NCI-H2227 (cell line): Measurements from ENCODE around the gene SLC36A1.
"Not testable (repeated sequence)": the region's sequence is repeated elsewhere in the genome, so short reads cannot be mapped to it uniquely, and the experiment has no call there.

ENCODE experiments used
- DNase-seq: peaks from one replicate; lab custom pipeline; 2025; ENCODE audit not compliant: unreplicated experiment; lab: John Stamatoyannopoulos, UW

The SLC36A1 gene

DNA sequence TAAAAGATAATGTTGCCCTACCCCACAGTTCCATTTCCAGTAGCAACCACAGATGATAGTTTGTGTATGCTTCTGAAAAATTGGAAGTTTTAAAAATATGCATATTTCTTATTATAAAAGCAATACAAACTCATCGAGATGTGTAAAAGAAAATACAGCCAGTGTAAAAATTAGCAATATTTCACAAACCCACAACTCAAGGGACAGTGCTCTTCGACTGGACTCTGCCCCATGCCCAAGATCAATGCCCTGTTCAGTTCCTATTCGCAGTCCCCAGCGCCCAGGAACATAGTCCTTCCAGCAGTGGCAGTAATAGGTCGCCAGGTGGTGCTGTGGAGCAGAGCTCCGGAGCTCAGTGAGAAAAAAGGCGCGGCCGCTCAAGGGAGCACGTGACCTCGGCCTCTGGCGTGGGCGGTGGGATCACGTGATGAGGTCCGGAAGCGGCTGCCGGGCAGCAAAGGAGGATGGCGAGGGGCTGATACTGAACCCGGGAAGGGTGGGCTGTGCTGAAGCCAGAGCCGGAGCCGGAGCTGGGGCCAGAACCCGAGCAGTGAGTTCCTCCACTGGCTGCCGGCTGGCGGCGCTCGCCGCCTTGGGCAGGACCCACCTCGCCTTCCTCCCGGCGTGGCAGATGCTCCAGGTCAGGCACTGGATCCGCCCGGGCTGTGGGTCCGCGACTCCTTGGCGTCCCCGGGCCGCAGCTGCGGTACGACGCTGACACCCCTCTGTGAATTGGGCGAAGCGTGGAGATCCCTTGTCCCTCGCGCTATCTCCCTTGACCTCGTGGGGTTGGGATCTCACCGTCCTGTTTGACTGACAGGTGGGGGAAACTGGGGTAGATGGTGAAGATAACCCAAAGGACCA lies at the start of gene SLC36A1:
TSS of gene SLC36A1 (plus strand) at position 430 of the 864 bp plus-strand sequence. CDS start 11,190 bp downstream, outside the sequence.
- DNase-seq, result peak; percentile 95

DNA sequence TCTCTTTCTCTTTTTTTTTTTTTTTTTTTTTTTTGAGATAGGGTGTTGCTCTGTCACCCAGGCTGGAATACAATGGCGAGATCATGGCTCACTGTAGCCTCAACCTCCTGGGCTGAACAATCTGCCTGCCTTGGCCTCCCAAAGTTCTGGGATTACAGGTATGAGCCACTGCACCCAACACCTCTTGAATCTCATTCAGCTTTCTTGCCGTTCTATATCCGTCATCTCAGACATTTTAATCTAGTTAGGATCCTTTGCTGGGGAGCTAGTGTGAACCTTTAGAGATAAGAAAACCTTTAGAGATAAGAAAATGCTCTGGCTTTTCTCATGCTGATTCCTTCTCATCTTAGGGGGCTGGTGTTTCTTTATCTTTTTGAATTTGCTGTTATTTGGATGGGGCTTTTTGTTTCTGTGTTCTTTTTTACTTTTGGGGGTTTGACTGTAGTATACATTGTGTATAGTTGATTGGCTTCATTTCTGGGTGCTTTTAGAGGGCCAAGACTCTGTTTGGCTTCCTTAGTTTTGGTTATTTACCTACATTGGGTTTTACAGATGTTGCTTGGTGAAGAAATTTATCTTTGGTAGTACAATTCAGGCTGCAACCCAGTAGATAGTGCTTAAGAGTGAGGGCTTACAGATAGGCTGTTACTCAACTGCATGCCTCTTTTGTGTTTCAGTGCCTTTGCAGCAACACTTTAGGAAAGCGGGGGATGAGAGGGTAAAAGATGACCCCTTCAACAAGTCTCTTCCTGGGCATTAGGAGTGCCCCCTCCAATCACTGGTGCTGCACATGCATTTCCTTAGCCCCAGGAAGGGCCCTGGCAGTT lies 41.9 kb upstream of the SLC36A1 start:
- no peak for DNase-seq

DNA sequence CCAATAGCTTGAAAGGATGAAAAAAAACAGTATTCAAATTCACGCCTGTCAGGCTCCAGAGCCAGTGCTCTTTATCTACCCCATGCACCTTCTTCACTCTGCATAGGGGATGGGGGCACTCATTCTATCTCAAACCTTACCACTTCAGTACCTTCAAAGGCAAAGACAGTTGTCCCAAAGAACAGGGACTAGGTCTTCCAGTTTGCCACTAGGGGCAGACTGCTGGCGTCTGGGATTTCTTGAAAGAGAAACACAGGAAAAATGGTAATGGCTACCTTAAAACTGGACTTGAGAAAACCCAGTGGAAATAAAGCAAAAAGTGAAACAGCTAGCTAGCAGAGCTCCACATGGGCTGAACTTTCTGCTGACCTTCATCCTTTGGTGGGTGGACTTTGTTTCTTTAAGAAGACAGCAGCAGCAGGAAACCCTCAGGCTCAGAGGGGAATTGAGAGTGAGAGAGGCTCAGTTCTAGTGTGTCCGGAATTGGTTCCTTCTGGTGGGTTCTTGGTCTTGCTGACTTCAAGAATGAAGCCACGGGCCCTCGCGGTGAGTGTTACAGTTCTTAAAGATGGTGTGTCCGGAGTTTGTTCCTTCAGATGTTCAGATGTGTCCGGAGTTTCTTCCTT lies 41.0 kb upstream of the SLC36A1 start:
- no peak for DNase-seq

DNA sequence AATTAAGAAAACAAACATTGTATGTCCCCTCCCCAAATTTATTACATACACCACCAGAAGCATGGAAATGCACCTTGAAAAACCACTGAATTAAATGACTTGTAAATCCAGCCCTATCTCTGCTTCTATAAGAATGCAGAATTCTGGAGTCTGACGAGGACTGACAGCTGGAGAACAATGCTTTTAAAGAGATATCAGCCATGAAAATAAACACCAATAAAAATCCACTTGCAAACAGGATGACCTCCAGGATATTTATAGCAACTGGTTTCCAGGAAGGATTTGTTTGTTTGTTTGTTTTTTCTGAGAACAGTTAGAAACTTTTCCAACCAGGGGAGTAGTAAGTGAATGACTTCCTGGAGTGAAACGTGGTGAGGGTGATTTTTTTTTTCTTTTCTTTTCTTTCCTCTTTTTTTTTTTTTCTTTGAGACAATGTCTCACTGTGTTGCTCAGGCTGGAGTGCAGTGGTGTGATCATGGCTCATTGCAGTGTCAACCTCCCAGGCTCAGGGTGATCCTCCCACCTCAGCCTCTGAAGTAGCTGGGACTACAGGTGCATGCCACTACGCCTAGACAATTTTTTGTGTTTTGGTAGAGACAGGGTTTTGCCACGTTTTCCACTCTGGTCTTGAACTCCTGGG lies 38.7 kb upstream of the SLC36A1 start:
- no peak for DNase-seq

DNA sequence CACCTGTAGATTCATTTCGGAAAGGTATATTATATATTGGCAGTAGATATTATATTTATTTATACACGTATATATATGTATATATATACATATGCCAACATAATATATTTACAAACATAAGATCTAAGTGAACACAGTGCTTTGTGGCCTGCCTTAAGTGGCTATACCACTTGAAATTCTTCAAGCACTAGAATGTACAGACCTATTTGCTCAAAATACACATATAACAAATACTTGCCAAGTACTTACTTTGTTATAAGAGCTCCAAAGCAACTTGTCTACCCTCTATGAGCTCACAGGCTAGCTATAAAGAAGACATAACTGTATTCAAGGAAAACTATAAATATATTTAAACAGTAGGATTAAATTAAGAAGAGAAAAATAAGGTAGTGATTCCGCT lies 33.6 kb upstream of the SLC36A1 start:
- DNase-seq, result no peak

DNA sequence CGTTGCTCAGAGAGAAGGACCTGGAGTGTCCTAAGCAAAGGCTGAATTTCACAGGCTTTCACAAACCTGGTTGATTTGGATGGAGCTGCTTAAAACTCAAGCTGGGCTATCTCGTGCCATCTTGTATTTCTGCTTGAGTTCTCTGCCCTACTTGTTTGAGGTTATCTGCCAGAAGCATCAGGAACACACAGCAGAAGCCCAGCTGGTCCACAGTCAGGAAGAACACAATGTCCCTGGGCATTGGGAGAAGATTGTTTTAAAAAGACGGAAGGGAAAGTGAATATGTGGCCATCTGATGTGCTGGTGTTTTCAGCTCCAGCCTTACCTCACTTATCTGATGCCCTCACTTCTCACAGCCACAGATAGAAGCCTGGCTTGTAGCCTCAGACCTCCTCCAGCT lies 32.9 kb upstream of the SLC36A1 start:
- no peak for DNase-seq

DNA sequence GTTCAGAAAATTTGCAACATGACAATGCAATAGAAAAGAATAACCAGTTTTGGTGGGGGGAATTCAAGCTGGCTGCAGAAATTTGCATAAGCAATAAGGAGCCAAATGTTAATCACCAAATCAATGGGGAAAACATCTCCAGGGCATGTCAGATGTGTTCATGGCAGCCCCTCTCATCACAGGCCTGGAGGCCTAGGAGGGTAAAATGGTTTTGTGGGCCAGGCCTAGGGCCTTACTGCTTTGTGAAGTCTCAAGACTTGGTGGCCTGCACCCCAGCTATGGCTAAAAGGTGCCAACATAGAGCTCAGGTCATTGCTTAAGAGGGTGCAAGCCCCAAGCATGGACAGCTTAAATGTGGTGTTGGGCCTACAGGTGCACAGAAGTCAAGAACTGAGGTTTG lies 29.7 kb upstream of the SLC36A1 start:
- no peak for DNase-seq

DNA sequence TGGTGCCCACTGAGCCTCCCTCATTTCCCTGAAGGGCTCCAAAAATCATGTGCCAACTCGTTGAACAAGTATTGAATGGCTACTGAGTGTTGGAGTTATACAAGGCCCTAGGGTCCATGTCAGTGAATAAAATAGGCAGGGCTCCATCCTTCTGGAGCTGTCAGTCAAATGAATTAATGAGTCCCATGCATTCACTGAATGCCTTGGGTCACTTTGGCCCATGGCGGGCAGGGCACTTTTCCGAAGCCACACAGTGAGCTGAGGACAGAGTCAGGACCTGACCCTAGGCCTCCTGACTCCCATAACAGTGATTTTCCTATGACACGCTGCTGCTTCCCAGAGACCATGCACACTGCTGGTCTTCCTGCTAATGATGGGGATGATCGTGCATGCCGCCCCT lies 27.3 kb upstream of the SLC36A1 start:
- no peak for DNase-seq

DNA sequence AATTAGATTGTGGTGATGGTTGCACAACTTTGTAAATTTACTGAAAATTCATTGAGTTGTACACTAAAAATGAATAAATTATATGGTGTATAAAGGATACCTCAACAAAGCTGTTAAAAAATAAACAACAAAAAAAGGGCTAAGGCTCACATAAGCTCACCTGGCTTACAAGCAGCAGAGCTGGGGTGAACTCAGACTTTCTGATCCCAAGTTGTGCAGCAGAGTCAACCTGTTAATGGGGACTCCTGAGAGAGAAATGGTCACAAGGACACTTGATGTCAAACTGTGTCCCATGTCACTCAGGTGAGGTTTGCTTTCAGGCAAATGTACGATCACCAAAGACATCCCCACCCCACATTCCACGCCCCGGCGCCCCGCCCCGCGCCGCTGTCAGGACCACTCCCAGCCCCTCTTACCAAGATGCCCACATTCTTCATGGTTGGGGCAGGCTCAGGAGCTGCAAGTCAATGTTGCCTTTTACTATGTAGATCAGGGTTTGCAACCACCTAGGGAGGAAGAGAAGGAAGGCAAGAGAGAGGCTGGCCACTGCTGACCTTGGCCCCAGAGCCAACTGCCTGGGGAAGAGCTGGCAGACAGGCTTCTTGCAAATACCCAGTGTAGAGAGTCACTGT lies 22.4 kb upstream of the SLC36A1 start:
- DNase-seq, result no peak

DNA sequence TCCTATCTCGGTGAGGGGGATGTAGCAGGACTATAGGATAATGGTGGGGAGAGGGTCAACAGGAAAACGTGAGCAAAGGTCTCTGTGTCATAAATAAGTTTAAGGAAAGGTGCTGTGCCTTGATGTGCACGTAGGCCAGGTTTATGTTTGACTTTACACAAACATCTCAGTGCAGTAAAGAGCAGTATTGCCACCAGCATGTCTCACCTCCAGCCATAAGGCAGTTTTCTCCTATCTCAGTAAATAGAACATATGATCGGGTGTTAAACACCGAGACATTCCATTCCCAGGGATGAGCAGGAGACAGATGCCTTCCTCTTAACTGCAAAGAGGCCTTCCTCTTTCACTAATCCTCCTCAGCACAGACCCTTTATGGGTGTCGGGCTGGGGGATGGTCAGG lies 21.1 kb upstream of the SLC36A1 start:
- not testable (repeated sequence) for DNase-seq

DNA sequence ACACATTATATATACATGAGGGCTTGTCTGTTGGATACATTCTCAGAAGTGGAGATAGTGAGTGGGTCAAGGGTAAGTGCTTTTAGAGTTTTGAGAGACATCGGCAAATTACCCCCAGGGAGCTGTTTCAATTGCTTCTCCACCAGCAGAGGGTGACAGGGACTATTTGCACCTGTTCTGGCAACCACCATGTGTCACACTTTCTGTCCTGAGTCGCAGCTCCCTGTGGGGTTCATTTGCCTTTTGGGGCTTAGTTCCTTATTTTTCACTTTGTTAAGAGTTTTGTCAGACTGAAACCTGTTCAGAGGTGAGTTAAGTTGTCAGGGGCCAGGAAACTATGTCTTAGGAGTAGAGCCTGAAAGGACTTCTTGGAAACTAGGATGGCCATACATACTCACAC lies 20.1 kb upstream of the SLC36A1 start:
- DNase-seq, result no peak

DNA sequence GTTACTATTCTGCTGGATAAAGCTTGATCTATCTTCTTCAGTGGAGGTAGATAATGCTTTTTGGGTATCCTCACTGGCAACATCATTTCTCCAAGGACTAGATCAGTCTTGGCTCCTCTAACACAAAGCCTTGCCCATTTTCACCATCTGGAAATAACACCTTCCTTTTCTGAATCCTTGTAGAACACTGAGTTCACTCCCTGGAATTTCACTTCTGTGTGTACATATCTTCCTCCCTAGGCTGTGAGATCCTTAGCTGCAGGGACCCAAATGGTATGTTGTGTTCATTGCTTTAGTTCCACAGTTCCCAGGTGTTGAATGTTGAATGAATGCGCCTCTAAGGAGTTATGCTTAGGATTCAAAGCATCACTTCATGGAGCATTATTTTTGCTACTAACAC lies 16.7 kb upstream of the SLC36A1 start:
- no peak for DNase-seq

DNA sequence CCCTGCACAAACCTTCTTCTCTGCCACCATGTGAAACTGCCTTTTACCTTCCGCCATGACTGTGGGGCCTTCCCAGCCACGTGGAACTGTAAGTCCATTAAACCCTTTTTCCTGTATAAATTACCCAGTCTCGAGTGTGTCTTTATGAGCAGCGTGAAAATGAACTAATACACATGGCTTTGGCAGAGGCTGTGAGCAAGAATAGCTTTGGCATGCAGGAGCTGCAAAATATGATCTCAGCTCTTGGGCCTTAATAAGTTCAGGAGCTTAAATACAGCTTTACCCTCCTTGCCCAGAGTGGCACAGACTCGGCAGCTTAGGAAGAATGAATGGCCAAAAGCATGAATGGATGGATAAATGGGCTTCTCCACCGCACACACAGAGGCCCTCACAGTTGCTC lies 15.7 kb upstream of the SLC36A1 start:
- no peak for DNase-seq

DNA sequence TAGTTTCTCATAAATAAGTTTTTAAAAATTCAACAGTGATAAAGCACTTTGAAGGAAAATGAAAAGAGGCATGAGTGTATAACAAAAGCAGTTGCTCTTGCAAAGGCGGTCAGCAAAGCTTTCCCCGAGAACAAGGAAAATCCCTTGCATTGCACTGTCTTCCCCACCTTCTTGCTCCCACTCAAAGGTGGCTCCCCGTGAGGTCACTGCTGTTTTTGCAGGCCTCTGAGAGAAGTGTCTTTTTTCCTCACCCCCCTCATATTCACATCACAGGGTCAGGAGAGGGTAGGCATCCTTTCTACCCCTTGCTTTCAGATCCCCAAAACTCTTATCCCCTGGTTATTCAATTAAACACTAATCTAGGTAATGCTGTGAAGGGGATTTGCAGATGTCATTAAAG lies 15.2 kb upstream of the SLC36A1 start:
- DNase-seq, result no peak

DNA sequence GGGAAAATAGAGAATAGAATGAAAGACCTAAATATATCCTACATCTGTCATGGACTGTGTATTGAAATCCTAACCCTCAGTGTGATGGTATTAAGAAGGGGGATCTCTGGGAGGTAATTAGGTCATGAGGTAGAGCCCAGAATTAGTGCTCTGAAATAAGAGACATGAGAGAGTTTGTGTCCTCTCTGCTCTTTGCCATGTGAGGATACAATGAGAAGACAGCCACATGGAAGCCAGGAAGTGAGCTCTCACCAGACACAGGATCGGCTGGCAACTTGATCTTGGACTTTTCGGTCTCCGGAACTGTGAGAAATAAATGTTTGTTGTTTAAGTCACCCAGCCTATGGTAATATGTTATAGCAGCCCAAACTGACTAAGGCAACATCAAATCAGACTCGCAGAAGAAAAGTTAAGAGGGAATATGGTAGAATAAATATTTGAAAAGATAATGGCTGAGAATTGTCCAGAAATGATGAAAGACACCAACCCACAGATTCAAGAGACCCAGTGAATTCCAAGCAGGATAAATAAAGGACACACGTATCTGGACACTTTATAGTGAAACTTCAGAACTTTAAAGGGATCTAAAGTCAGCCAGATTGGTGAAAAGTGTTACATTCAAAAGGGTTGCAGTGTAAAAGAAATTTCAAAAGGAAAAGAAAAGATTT lies 12.7 kb upstream of the SLC36A1 start:
- DNase-seq, result no peak

DNA sequence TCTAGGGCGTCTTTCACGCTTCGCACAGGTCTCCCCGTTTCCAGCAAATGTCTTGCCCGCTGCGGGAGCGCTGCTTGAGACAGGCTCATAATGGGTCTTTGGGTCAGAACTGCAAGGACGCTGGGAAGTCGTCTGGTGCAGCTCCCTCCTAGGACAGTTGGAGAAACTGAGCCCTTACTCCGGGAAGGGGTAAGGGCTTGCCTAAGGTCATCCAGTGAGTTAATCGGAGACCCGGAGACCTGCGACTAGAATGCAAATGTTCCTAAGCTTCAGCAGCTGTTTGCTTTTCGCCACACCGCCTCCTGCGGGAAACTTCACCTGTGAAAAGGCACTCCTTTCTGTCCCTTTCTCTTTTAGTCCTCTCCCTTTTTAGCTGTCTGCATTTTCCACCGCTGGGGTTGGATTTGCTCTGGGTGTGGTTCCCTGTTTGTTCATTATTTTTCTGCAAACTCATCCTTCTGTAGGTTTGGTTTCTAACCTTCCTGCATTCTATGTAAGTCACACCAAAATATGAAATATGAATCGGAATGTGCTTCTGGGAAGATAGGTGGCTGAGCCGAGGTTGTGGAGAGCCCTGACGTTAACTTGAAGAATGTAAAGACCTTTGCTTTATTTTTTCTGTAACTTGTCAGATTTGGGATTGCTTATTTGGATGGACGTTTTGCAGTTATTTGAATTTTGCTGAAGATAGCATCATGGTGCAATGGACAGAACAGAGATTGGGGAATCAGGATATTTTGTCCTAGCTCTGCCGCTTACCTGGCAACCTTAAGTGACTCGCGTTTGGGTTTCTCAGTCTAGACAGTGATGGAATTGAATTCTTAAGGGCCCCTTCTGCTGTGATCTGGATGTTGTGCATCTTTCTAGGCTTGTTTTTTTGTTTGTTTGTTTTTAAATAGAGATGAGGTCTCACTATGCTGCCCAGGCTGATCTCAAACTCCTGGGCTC lies 909 bp downstream of the SLC36A1 start:
- peak; percentile 16 for DNase-seq

DNA sequence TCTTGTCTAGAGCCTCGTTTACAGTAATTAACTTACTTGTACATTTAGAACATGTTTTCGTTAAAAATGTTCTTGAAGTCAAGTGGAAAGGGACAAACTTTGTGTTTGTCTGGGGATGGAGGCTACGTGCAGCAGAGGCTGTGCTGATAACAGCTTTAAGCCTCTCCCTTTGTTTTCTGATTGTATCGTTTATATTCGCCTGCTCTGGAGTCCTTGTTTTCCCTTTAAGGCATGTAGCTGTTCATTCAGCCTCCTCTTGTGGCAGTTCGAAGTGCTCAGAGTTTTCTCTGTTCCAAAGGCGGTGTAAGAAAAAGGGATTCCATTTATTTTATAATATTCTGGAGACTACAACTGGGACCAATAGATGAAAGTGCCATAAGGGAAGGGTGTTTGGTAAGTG lies 1.9 kb downstream of the SLC36A1 start:
- DNase-seq, result no peak

DNA sequence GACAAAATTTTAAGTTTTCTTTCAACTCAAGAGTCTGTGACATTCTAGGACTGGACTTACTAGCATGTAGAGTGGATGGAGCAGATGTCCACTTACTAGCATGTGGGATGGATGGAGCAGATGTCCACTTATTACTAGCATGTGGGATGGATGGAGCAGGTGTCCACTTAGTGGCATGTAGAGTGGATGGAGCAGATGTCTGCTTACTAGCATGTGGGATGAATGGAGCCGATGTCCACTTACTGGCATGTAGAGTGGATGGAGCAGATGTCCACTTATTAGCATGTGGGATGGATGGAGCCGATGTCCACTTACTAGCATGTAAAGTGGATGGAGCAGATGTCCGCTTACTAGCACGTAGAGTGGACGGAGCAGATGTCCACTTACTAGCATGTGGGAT lies 2.4 kb downstream of the SLC36A1 start:
- no peak for DNase-seq

DNA sequence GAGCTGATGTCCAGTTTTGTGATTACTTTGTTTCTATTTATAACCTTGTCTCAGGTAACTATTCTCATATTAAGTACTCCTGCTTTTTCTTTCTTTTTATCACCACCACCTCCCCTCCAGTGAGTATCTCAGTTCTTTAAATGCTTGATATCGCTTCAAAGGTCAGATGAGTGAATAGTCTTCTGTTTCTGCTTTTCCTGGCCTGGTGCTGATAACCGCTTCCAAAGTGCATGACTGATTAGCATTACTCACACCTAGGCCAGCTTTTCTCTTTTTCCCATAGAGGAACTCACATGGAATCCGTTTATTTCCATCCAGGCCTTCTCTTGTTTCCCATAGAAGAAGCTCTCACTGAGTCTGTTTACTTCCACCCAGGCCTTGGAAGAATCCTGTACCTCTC lies 3.2 kb downstream of the SLC36A1 start:
- no peak for DNase-seq
